Epithelial cell of prostate (primary cell): Measurements from ENCODE around the gene STAMBP.
"Not testable (repeated sequence)": the region's sequence is repeated elsewhere in the genome, so short reads cannot be mapped to it uniquely, and the experiment has no call there.

Experiments
- DNase-seq: peaks from one replicate; pipeline ENCODE4 v3.0.0-alpha.2; 2011; ENCODE audit warnings: low read depth, low spot score
- H3K27ac ChIP-seq: fragments of 450-650 bp; 2 replicates; pipeline ENCODE4 v1.5.1; 2017; ENCODE audit warnings: mild to moderate bottlenecking

The STAMBP gene

GRCh38 chr2:73828818-73829570 is at the start of gene STAMBP:
TSS of gene STAMBP (plus strand) at chr2:73828961. CDS start at chr2:73830857, 1,896 bp downstream.
- H3K27ac ChIP-seq: peak within 1 kb of the TSS; percentile 94
- peak; percentile 78 for DNase-seq

DNA sequence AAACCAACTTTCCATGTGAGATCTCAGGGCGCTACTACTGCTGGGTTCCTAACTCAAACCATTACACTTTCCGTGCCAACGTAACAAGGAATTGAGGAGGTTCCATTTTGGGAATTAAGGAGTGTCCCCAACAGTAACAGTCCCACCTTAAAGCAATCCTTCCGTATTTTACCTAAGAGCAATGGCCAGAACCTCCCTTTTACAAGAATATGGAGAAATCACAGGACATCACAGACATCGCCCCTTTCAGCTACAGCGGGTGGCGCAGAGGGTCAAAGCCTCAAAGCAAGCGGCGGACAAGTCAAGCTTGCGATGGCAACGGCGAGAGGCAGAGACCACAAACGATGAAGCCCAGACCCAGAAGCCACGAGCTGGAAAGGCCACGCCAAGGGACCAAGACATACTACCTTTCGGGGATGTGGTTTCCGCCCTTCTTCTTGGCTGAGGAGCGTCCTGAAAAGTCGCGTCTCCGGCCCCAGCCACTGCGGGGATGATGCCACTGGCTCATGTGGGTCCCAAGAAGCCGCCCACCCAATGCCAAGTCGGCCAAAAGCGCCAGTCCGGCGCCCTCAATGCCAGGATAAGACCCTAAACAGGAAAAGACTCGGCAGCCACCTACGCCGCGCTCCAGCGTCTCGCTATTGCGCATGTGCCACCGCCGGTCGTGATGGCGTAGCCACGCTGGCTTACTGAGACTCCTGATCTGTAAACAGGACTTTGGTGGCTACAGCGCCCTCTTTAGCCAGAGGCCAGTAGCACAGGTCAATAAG is 49.1 kb upstream of the STAMBP start, which contains the start of gene DUSP11:
Gene DUSP11, minus strand, starts transcription at position 637 of the 770 bp plus-strand sequence. Its CDS starts 129 bp downstream, at position 508.
- DNase-seq: peak; percentile 55

GRCh38 chr2:73780237-73780582 is 48.6 kb upstream of the STAMBP start:
- no peak for DNase-seq
- H3K27ac ChIP-seq: peak overlapping the region; percentile 89

More for the DNA sequence above, 49.1 kb upstream of the STAMBP start, which contains the start of gene DUSP11:
- H3K27ac ChIP-seq: peak within 1 kb of the TSS; percentile 89

GRCh38 chr2:73783402-73783801 is 45.4 kb upstream of the STAMBP start:
- not testable (repeated sequence) for DNase-seq

GRCh38 chr2:73783883-73784282 is 44.9 kb upstream of the STAMBP start, which contains the start of gene C2orf78:
TSS of gene C2orf78 (plus strand) at chr2:73784183. CDS start at chr2:73784310, 127 bp downstream.
- peak within 1 kb of the TSS; percentile 38 for H3K27ac ChIP-seq
- not testable (repeated sequence) for DNase-seq

More at GRCh38 chr2:73783402-73783801, 45.4 kb upstream of the STAMBP start:
- H3K27ac ChIP-seq: peak overlapping the region; percentile 38

DNA sequence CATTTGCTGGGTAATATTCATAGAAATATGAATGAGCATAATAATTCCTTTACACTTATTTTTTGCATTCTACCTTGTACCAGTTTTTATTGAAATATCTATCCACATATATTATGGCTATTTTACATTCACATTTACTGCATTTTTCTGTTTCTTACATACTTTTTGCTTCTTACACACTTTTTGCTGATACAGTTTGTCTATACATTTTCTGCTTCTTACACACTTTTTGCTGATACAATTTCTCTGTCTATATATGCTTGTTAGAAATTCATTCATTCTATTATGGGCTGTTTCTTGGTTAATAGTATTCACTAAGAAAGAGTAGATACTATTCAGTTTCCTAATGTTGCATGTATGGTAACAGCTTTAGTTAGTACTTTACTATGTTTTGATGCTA is 16.9 kb upstream of the STAMBP start:
- DNase-seq: no peak
- H3K27ac ChIP-seq: no peak overlapping the region

GRCh38 chr2:73812635-73813034 is 16.1 kb upstream of the STAMBP start:
- no peak for DNase-seq
- H3K27ac ChIP-seq: no peak overlapping the region

GRCh38 chr2:73818296-73818695 is 10.5 kb upstream of the STAMBP start:
- H3K27ac ChIP-seq: no peak overlapping the region
- no peak for DNase-seq

DNA sequence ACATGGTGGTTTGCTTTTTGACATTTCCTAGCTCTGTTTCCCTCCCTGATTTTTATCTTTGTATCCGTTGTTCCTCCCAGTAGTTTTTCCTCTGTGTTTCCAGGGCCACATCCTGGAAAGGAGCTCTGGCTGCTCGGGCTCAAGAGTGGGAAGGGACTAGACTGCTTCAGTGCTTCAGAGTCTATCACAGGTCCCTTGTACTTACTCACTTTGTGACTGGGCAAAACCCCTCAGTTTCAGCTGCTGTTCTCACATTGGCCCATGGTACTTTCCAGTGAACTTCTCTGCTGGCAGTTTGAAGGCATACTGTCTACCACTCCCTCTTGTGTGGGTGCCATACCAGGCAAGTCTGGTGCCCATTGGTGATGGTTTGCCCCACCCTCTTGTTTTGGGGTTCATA is 7.5 kb upstream of the STAMBP start:
- DNase-seq: no peak
- no peak overlapping the region for H3K27ac ChIP-seq

- H3K27ac ChIP-seq: no peak overlapping the region
- DNase-seq: no peak
Measured at GRCh38 chr2:73821669-73822068, 7.1 kb upstream of the STAMBP start.

DNA sequence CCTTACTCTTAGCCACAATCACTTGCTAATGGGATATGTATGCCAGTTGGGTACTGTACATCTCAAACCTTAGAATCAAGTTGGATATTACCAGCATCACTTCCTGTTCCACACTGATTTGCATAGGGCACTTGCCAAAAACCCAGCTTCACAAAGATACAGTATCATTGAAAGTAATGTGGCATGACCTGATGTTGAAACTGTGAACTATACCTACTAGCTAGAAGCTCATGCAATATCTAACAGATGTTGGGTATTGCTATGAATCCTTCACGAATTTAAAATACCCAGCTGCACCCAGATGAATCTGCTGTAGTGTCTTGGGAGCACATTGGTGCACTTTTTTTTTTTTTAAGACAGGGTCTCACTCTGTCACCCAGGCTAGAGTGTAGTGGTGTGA is 6.5 kb upstream of the STAMBP start:
- no peak overlapping the region for H3K27ac ChIP-seq
- no peak for DNase-seq

DNA sequence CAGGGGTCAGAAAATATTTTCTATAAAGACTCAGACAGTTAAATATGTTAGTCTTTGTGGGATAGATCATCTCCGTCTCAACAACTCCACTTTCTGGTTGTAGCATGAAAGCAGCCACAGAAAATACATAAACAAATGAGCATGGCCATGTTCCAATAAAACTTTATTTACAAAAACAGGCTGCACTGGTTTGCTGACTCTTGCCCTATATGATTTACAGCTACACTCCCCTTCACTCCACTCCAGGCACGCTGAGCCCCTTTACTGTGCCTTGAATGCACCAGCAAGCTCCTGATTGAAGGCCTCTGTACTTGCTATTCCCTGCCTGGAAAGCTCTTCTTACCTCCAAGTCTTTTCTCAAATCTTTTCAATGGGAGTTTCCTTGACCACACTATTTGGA is 5.8 kb upstream of the STAMBP start:
- DNase-seq: no peak
- H3K27ac ChIP-seq: no peak overlapping the region

- no peak overlapping the region for H3K27ac ChIP-seq
Measured at GRCh38 chr2:73823416-73823815, 5.3 kb upstream of the STAMBP start.

GRCh38 chr2:73823916-73824523 is 4.7 kb upstream of the STAMBP start:
- DNase-seq: peak; percentile 48
- H3K27ac ChIP-seq: no peak overlapping the region

More at GRCh38 chr2:73823416-73823815, 5.3 kb upstream of the STAMBP start:
- no peak for DNase-seq

DNA sequence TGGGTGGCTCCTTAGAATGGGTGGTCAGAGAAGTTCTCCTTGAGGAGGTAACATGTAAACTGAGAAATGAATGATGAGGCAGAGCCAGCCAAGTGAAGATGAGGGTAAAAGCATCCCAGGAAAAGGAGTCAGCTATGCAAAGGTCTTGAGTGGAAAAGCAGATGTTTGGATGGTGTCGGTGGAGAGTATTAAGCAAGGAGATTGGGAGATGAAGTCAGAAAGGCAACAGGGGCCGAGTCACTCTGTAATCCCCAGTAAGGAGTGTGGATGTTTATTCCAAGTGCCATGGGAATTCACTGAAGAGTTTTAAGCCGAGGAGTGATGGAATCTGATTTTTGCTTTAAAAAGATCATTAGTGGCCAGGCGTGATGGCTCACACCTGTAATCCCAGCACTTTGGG is 3.4 kb upstream of the STAMBP start:
- no peak overlapping the region for H3K27ac ChIP-seq
- DNase-seq: no peak

GRCh38 chr2:73827018-73827417 is 1.7 kb upstream of the STAMBP start:
- DNase-seq: no peak
- H3K27ac ChIP-seq: no peak overlapping the region

DNA sequence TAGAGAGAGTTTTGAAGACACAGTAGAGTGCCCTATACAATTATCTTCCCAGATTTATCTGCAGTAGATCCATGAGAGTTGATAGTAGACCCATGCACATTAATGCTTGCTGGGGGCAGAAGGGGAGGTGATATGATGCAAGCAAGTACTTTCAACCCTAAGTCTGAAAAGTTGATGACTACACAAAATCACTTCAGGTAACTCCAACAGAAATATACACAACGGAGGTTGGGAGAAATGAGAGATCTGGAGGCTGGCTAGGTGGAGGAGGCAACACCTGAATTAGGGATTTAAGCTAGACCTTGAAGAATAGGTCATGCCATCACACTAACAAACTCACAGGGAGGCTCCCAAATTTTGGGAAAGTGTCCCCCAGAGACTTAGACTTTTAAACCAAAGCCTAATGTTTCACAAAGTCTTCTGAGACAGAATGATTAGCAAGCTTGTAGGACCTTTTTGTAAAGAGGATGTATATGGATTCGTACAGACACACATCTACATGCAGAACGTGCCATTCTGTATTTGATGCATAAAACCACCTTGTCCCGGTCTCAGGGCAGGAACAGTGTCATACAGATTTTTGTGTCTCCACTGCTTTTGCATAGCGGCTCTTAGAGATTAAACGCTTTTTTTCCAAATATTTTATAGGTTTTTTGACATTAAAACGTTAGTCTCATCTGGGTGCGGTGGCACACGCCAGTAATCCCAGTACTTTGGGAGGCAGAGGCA is 937 bp upstream of the STAMBP start:
- H3K27ac ChIP-seq: peak overlapping the region; percentile 94
- no peak for DNase-seq

- DNase-seq: no peak
- H3K27ac ChIP-seq: peak overlapping the region; percentile 94
Measured at GRCh38 chr2:73828389-73828817, 358 bp upstream of the STAMBP start.

DNA sequence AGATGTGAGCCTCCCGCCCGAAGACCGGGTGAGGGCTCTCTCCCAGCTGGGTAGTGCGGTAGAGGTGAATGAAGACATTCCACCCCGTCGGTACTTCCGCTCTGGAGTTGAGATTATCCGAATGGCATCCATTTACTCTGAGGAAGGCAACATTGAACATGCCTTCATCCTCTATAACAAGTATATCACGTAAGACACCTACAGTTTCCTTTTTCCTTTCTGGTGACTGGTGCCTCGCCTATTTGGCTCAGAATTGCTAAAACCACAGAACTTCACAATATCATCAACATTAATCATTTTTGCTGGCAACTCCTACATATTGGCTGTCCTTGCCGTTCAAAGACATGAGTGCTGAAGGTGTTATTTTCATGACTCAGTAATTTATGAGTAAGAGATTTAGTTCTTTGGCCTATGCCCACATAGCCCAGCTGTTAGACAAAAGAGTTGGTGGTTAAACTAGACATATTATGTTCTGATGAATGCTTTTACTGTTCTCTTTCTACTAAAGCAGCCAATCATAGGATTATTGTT is 2.2 kb downstream of the STAMBP start:
- peak overlapping the region; percentile 94 for H3K27ac ChIP-seq
- DNase-seq: peak; percentile 94

DNA sequence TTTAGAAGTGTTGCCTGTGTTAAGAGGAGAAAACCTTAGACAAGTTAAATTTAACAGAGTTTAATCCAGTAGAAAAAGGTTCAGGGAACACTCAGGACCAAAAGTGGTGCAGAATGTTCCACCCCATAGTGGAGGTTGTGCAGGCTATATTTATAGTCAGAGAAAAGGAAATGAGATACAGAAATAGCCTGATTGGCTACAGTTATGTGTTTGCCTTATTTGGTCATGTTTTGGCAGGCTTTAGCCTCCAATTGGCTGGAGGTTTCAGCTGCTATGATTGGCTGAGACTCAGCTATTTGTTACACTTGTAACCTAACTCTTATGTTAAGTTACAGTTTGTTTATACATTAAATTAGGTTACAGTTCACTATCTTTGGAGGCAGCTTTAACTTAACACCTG is 4.2 kb downstream of the STAMBP start:
- H3K27ac ChIP-seq: no peak overlapping the region
- DNase-seq: no peak
